Fibroblast of pulmonary artery (primary cell): ENCODE results near the gene KDM1B.

ENCODE experiments used
- DNase-seq: peaks from one replicate; pipeline ENCODE4 v3.0.0-alpha.2; 2010; ENCODE audit warnings: low read depth
- H3K4me3 ChIP-seq: replicated peaks from 2 replicates; pipeline ENCODE4 v1.5.1; 2011; ENCODE audit warnings: low read depth, mild to moderate bottlenecking, control low read depth, low read length, moderate library complexity
- CTCF ChIP-seq: IDR thresholded peaks from 2 replicates; pipeline ENCODE4 v1.5.1; 2011; ENCODE audit warnings: mild to moderate bottlenecking, control low read depth, low read length, inconsistent platforms; ENCODE audit errors: missing control alignments

KDM1B gene

GRCh38 chr6:18212231-18212630 is 57.0 kb downstream of the KDM1B start:
- H3K4me3 ChIP-seq: no peak overlapping the region
- DNase-seq: no peak
- no peak for TF ChIP-seq CTCF

GRCh38 chr6:18213439-18213838 is 58.2 kb downstream of the KDM1B start:
- no peak overlapping the region for H3K4me3 ChIP-seq
- no peak for DNase-seq
- no peak for TF ChIP-seq CTCF

GRCh38 chr6:18214003-18214402 is 58.8 kb downstream of the KDM1B start:
- no peak for TF ChIP-seq CTCF
- no peak for DNase-seq

GRCh38 chr6:18215436-18215835 is 60.2 kb downstream of the KDM1B start:
- TF ChIP-seq CTCF: no peak
- H3K4me3 ChIP-seq: no peak overlapping the region
- no peak for DNase-seq

More at GRCh38 chr6:18214003-18214402, 58.8 kb downstream of the KDM1B start:
- no peak overlapping the region for H3K4me3 ChIP-seq

- peak; percentile 39 for DNase-seq
- no peak overlapping the region for H3K4me3 ChIP-seq
- TF ChIP-seq CTCF: no peak
Observed at GRCh38 chr6:18216411-18216810, 61.2 kb downstream of the KDM1B start.

- TF ChIP-seq CTCF: no peak
- no peak for DNase-seq
Observed at GRCh38 chr6:18218233-18218632, 63.0 kb downstream of the KDM1B start.

GRCh38 chr6:18219591-18219990 is 64.4 kb downstream of the KDM1B start:
- TF ChIP-seq CTCF: no peak
- DNase-seq: peak; percentile 31

More at GRCh38 chr6:18218233-18218632, 63.0 kb downstream of the KDM1B start:
- H3K4me3 ChIP-seq: no peak overlapping the region

More at GRCh38 chr6:18219591-18219990, 64.4 kb downstream of the KDM1B start:
- H3K4me3 ChIP-seq: no peak overlapping the region
